ENCODE measurements around the gene CLEC17A.
"Not testable (repeated sequence)": the region's sequence is repeated elsewhere in the genome, so short reads cannot be mapped to it uniquely, and the experiment has no call there.

DNA sequence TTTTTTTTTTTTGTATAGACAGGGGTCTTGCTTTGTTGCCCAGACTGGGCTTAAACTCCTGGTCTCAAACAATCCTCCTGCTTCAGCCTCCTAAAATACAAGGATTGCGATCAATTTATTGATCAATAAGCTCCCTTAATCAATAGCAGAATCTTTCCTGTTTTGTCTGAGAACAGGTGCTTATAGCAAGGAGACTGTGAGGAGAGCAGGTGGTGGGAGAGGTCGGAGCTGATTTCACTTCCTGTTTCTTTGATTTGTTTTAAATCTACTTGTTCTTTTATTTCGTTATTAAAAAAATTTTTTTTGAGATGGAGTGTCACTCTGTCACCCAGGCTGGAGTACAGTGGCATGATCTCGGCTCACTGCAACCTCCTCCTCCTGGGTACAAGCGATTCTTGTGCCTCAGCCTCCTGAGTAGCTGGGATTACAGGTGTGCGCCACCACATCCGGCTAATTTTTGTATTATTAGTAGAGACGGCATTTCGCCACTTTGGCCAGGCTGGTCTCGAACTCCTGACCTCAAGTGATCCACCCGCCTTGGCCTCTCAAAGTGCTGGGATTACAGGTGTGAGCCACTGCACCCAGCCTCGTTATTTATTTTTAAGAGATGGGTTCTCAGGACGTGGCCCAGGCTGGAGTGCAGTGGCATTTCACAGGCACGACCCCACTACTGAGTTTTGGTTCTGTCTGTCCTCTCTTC, 30.7 kb downstream of the CLEC17A start:
- TF ChIP-seq EP300 (IDR thresholded peaks at IDR 0.05), result not testable (repeated sequence)
- TF ChIP-seq, protein P1, sequence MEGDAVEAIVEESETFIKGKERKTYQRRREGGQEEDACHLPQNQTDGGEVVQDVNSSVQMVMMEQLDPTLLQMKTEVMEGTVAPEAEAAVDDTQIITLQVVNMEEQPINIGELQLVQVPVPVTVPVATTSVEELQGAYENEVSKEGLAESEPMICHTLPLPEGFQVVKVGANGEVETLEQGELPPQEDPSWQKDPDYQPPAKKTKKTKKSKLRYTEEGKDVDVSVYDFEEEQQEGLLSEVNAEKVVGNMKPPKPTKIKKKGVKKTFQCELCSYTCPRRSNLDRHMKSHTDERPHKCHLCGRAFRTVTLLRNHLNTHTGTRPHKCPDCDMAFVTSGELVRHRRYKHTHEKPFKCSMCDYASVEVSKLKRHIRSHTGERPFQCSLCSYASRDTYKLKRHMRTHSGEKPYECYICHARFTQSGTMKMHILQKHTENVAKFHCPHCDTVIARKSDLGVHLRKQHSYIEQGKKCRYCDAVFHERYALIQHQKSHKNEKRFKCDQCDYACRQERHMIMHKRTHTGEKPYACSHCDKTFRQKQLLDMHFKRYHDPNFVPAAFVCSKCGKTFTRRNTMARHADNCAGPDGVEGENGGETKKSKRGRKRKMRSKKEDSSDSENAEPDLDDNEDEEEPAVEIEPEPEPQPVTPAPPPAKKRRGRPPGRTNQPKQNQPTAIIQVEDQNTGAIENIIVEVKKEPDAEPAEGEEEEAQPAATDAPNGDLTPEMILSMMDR (IDR thresholded peaks at IDR 0.05), result not testable (repeated sequence)
